GM19397 (cell line): Measurements from ENCODE around the gene FAM169A.
"Not testable (repeated sequence)": the region's sequence is repeated elsewhere in the genome, so short reads cannot be mapped to it uniquely, and the experiment has no call there.

Source experiments
- ATAC-seq: cut with Tn5 transposase; IDR thresholded peaks from one replicate; pipeline ENCODE4 v1.9.1; 2021; ENCODE audit warnings: mild to moderate bottlenecking, moderate library complexity; ENCODE audit not compliant: unreplicated experiment

FAM169A gene

DNA sequence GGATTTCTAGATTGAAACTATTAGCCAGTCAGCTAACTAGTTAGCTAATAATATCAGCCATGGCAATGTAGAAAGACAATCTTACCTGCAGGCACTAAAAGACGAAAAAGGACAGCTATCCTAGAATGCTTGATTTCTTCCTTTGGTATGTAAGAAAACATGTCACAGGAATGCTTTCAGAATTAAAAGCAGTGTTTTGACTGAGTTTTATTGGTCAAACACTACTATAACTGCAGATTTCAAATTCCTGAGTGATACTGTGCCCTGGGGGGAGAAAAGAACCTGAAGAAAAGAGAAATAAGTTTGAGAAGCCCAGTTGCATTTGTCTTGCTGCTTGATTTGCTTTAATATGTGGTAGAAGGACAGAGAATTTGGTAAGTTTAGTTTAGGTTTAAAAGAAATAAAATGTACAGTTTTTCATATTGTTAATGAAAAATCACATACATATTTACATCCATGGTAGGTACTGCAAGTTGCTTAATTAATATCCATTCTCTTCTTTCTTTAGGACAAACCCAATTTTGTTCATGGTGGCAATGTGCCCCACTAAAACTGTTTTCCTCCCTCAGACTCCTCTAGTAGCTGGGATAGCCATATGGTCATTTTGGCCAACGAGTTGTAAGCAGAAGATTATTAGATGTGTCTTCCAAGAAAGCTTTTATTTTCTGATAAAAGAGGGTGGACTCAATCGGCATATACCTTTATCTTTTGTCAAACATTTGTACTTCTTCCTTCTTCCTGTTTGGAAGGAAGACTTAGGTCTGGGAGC, 4.3 kb upstream of the FAM169A start:
- ATAC-seq, result no peak

GRCh38 chr5:74869414-74869813, 3.2 kb upstream of the FAM169A start:
- ATAC-seq, result not testable (repeated sequence)

GRCh38 chr5:74866596-74867162, 492 bp upstream of the FAM169A start:
- ATAC-seq, result no peak

DNA sequence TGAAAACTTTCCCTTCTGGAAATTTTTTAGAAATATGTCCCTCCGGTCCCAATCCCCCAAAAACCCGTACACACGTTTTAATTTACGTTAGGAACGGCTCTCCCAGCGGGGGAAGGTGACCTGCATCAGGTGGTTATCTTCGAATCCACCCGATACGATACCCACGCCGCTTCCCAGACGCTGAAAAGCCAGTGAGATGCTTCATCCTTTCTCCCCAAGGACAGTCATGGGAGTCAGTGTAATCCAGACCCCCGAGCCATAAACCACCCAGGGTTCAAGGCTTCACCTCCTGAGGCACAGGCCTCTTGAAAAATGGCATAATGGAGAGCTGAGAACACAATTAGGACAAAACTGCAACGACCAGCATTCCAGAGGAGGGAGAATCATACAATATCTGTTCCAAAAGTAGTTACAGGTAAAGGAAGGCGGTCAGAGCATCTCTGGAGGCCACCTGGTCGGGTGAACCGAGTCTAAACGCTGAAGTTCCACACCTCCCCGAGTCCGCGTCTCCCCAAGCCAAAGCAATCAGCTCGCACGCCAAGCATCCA, 857 bp downstream of the FAM169A start:
- no peak for ATAC-seq

DNA sequence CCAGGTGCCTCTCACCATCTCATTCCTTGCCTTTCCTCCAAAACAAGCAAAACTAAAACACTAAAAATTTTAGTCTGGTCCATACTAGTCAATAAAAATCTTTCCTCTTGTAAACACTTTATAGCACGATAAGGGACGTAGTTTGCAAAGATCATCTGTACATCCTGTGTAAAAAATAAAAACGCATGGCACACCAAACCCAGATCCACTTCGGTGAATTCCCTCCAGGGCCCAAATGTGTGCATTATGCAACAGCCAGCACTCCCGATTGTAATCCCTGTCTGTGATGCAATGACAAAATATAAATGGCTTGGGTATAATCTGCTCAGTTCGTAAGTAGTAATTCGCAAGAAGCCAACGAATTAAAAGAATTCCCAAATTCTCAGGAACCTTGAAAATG, 1.4 kb downstream of the FAM169A start:
- ATAC-seq, result no peak

DNA sequence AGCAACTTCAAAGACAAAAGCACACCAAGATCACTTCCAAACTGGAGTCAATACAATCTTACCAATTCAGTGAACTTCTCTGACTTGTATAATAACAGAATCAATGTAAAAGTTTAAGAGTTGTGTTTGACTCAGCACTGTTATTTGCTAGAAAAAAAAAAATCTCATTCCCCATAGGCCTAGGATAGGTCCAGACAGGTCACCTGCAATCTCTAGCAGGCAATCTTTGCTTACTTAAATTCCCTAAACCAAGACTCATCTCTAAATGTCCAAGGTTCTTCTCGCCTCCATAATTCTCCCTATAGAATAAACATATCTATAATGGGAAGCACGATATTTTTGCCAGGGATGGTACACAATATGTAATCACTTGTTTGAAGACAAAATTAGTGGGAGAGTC, 2.5 kb downstream of the FAM169A start:
- ATAC-seq, result no peak

GRCh38 chr5:74862221-74862620, 4.0 kb downstream of the FAM169A start:
- ATAC-seq, result no peak

DNA sequence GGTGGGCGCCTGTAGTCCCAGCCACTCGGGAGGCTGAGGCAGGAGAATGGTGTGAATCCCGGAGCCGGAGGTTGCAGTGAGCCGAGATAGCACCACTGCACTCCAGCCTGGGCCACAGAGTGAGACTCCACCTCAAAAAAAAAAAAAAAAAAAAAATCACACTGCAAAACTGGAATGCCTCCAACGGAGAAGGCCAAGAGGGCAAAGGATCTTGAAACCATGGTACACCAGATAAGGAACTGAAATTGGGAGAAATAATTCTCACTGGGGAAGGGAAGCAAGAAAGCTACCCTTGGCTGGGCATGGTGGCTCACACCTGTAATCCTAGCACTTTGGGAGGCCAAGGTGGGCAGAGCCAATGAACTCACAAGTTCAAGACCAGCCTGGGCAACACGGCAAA, 9.2 kb downstream of the FAM169A start:
- not testable (repeated sequence) for ATAC-seq

DNA sequence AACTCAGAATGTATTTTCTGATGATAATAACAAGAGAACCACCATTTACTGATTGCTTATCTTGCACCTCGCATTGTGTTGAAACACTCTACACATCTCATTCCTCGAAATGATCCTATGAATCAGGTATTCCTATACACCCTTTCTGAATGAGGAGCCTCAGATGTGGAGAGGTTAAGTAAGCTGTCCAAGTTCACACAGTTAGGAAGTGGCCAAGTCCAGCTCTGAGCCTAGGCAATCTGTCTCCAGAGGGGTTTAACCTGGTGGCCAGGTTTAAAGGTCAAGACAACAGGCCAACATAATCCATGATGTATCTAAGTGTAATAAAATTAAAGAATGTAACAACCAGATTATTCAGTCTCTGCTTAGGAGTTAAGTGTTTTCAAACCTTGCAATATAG, 12.9 kb downstream of the FAM169A start:
- no peak for ATAC-seq

GRCh38 chr5:74851684-74852353, 14.4 kb downstream of the FAM169A start:
- no peak for ATAC-seq

GRCh38 chr5:74850789-74851425, 15.3 kb downstream of the FAM169A start:
- no peak for ATAC-seq

GRCh38 chr5:74850030-74850429, 16.2 kb downstream of the FAM169A start:
- ATAC-seq, result no peak

DNA sequence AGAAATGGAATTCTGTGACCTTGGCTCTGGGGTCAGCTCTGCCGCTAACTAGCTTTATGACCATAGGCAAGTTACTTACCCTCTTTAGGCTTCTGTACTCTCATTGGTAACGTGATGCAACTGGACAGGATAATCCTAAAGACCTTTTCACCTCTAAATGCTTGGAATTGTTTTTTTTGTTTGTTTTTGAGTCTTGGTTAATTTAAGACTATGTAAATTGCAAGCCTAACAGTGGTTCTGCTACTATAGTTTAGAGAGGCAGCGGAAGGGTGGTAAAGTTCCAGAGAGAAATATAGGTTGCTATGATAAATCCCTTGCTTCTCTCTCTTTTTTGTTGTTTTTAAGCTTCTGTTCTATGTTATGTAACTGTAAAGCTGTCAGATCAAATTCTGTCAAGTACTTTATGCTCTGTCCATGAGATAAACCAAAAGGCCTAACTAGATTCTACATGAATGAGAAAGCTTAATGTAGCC, 17.6 kb downstream of the FAM169A start:
- ATAC-seq, result no peak

- ATAC-seq, result no peak
Measured at GRCh38 chr5:74839229-74839628, 27.0 kb downstream of the FAM169A start.

DNA sequence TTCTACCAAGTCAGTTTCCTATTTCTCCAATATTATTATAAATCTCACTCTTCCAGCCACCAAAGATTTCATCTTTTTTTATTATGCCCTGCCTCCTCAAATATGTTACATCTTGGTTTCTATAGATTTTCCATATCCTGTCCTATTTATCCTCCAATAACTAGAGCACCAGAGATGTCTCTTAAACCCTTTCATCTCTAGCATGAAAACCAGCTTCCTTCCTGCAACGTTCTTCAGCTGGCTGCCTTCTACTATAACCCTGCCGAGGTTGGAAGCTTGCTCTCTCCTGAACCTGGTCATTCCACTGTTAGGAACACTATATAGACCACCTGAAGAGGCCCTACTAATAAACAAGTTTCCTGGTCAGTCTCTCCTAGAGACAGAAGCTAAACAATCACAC, 27.9 kb downstream of the FAM169A start:
- ATAC-seq, result no peak

- ATAC-seq, result no peak
Measured at GRCh38 chr5:74837115-74837514, 29.1 kb downstream of the FAM169A start.

- no peak for ATAC-seq
Measured at GRCh38 chr5:74833537-74834266, 32.5 kb downstream of the FAM169A start.

DNA sequence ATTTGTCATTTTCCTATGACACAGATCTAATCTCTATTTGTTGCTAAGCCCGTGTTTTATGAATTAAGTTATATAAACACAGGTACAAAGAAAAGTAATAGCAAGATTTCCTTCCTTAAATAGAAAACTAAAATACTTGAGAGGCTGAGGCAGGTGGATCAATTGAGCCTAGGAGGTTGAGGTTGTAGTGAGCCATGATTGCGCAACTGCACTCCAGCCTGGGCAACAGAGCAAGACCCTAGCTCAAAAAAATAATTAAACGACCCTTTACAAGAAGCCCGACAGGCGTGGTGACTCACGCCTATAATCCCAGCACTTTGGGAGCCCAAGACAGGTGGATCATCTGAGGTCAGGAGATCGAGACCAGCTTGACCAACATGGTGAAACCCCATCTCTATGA, 36.8 kb downstream of the FAM169A start:
- ATAC-seq, result no peak

- no peak for ATAC-seq
Measured at GRCh38 chr5:74822288-74822687, 43.9 kb downstream of the FAM169A start.

DNA sequence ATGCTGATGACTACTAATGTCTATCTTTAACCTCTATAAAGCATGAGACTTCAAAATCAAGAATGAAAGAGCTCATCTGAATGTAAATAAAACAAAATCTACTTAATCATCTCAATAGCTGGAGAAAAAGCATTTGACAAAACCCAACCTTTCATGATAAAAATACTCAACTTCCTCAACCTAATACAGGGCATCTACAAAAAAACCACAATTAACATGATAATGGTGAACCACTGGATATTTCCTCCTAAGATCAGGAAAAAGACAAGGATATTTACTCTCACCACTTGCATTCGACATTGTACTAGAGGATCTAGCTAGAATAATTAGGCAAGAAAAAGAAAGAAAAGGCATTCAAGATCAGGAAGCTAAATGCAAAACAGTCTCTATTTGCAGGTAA, 49.3 kb downstream of the FAM169A start:
- ATAC-seq, result no peak

DNA sequence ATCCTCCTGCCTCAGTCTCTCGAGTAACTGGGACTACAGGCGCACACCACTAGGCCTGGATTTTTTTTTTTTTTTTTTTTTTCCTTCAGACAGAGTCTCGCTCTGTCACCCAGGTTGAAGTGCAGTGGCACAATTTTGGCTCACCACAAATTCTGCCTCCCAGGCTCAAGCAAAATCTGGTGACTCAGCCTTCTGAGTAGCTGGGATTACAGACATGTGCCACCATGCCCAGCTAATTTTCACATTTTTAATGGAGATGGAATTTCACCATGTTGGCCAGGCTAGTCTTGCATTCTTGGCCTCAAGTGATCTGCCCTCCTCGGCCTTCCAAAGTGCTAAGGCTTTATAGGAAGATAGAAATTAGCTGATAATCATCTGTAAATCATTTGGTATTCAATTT, 55.3 kb downstream of the FAM169A start:
- no peak for ATAC-seq
